Measurements from ENCODE around the gene CHI3L2. TPM values are rescaled to one million over a fixed set of nuclear protein-coding genes. Genes with fewer than 3 reads are reported as not detected.

CHI3L2 gene
- total RNA-seq: not detected in 2 replicates

GRCh38 chr1:111227434-111227833 is at the start of gene CHI3L2:
CHI3L2 (plus strand) TSS chr1:111227713; CDS start chr1:111227730, 17 bp downstream.
- DNase-seq (ENCODE audit: low read depth, low spot score): no peak

- no peak for DNase-seq (ENCODE audit: low read depth, low spot score)
These were observed 47.5 kb upstream of the CHI3L2 start for GRCh38 chr1:111179968-111180533.

GRCh38 chr1:111182052-111182451 is 45.5 kb upstream of the CHI3L2 start:
- DNase-seq (ENCODE audit: low read depth, low spot score): no peak

GRCh38 chr1:111183308-111184069 is 44.0 kb upstream of the CHI3L2 start:
- no peak for DNase-seq (ENCODE audit: low read depth, low spot score)

- DNase-seq (ENCODE audit: low read depth, low spot score): no peak
These were observed 42.9 kb upstream of the CHI3L2 start for GRCh38 chr1:111184663-111185062.

- no peak for DNase-seq (ENCODE audit: low read depth, low spot score)
These were observed 36.5 kb upstream of the CHI3L2 start for GRCh38 chr1:111190931-111191451.

GRCh38 chr1:111191496-111191895 is 36.0 kb upstream of the CHI3L2 start:
- DNase-seq (ENCODE audit: low read depth, low spot score): no peak

- DNase-seq (ENCODE audit: low read depth, low spot score): no peak
These were observed 35.4 kb upstream of the CHI3L2 start for GRCh38 chr1:111192074-111192473.

- no peak for DNase-seq (ENCODE audit: low read depth, low spot score)
These were observed 34.6 kb upstream of the CHI3L2 start for GRCh38 chr1:111192658-111193519.

- no peak for DNase-seq (ENCODE audit: low read depth, low spot score)
These were observed 33.6 kb upstream of the CHI3L2 start for GRCh38 chr1:111193712-111194480.

GRCh38 chr1:111195002-111195684 is 32.4 kb upstream of the CHI3L2 start:
- DNase-seq (ENCODE audit: low read depth, low spot score): no peak

GRCh38 chr1:111196213-111196612 is 31.3 kb upstream of the CHI3L2 start:
- no peak for DNase-seq (ENCODE audit: low read depth, low spot score)

- no peak for DNase-seq (ENCODE audit: low read depth, low spot score)
These were observed 29.8 kb upstream of the CHI3L2 start for GRCh38 chr1:111197598-111198284.

- no peak for DNase-seq (ENCODE audit: low read depth, low spot score)
These were observed 28.7 kb upstream of the CHI3L2 start for GRCh38 chr1:111198836-111199235.

GRCh38 chr1:111199329-111199728 is 28.2 kb upstream of the CHI3L2 start:
- no peak for DNase-seq (ENCODE audit: low read depth, low spot score)

- no peak for DNase-seq (ENCODE audit: low read depth, low spot score)
These were observed 27.4 kb upstream of the CHI3L2 start, which contains the start of gene DENND2D for GRCh38 chr1:111199881-111200801. DENND2D (minus strand) TSS chr1:111200646; CDS start chr1:111200459, 187 bp downstream.

- DNase-seq (ENCODE audit: low read depth, low spot score): no peak
These were observed 26.7 kb upstream of the CHI3L2 start for GRCh38 chr1:111200802-111201161.

GRCh38 chr1:111201275-111202090 is 26.0 kb upstream of the CHI3L2 start:
- DNase-seq (ENCODE audit: low read depth, low spot score): no peak
